H1 (cell line): ENCODE results near the gene RHOBTB3. TPM values are rescaled to one million over a fixed set of nuclear protein-coding genes. Genes with fewer than 3 reads are reported as not detected.

Source experiments
- CTCF ChIA-PET: fragments of 300-600 bp; sonication (Branson Sonifier 250); formaldehyde crosslinking; loops from one replicate; lab custom pipeline; 2021; ENCODE audit not compliant: partially characterized antibody; lab: Charles Lee
- POLR2A ChIA-PET: fragments of 300-600 bp; sonication (Branson Sonifier 250); formaldehyde crosslinking; loops from one replicate; lab custom pipeline; 2021; ENCODE audit warnings: inconsistent platforms; ENCODE audit not compliant: partially characterized antibody; lab: Charles Lee
- DNase-seq, 2 experiments: peaks; one replicate each; pipeline versions ENCODE4 v3.0.0 to v3.0.0-alpha.2; 2010 to 2022; ENCODE audit warnings: low spot score in 2 of 2, low read depth in 1 of 2, mixed read lengths in 1 of 2
- FAIRE-seq: peaks from 2 replicates; lab custom pipeline; 2011; peaks lifted over from hg19 to GRCh38; lab: Jason Lieb, UNC
- H2AFZ ChIP-seq: 2 replicates; pipeline ENCODE4 v1.8.1; 2012; ENCODE audit warnings: low read length, inconsistent platforms
- H2AK5ac ChIP-seq: 2 replicates; pipeline ENCODE4 v1.6.1; 2013; ENCODE audit warnings: low read depth, low read length
- H2BK120ac ChIP-seq: replicated peaks from 2 replicates; pipeline ENCODE3; 2013; ENCODE audit warnings: low read depth, low read length, inconsistent platforms
- H2BK12ac ChIP-seq: 2 replicates; pipeline ENCODE4 v1.6.1; 2013; ENCODE audit warnings: low read depth, low read length
- H2BK15ac ChIP-seq: 2 replicates; pipeline ENCODE4 v1.6.1; 2013; ENCODE audit warnings: low read length
- H2BK20ac ChIP-seq: 2 replicates; pipeline ENCODE4 v1.6.1; 2013; ENCODE audit warnings: low read length
- H2BK5ac ChIP-seq: 2 replicates; pipeline ENCODE4 v1.6.1; 2013; ENCODE audit warnings: low read depth, low read length
- H3K14ac ChIP-seq: 2 replicates; pipeline ENCODE4 v1.6.1; 2013; ENCODE audit warnings: inconsistent platforms; ENCODE audit not compliant: insufficient read length
- H3K18ac ChIP-seq: 2 replicates; pipeline ENCODE4 v1.6.1; 2013; ENCODE audit warnings: low read length; ENCODE audit errors: extremely low read depth
- H3K23ac ChIP-seq: 2 replicates; pipeline ENCODE4 v1.6.1; 2013; ENCODE audit warnings: inconsistent platforms; ENCODE audit not compliant: insufficient read length
- H3K23me2 ChIP-seq: 2 replicates; pipeline ENCODE4 v1.6.1; 2013; ENCODE audit warnings: low read depth, low read length
- H3K27ac ChIP-seq: 2 replicates; pipeline ENCODE4 v1.6.1; 2011; ENCODE audit warnings: low read depth, low read length, inconsistent platforms
- H3K27me3 ChIP-seq, 4 experiments: replicated peaks in 1 of 4; 1 replicate in 1 of 4; 2 replicates in 3 of 4; pipeline versions ENCODE4 v1.6.1 to v1.8.1; 2011 to 2013; ENCODE audit warnings: low read length in 3 of 4, mild to moderate bottlenecking in 3 of 4, inconsistent platforms in 2 of 4, mixed read lengths in 2 of 4, moderate library complexity in 1 of 4; ENCODE audit not compliant: control insufficient read depth in 3 of 4, insufficient read depth in 3 of 4; ENCODE audit errors: extremely low read depth in 1 of 4
- H3K36me3 ChIP-seq, 4 experiments: 2 replicates each; pipeline versions ENCODE4 v1.6.1 to v1.8.1; 2011 to 2013; ENCODE audit warnings: mild to moderate bottlenecking in 4 of 4, low read length in 3 of 4, moderate library complexity in 2 of 4, control low read depth in 1 of 4, inconsistent platforms in 1 of 4; ENCODE audit not compliant: insufficient read depth in 4 of 4, control insufficient read depth in 2 of 4
- H3K4ac ChIP-seq: replicated peaks from 2 replicates; pipeline ENCODE3; 2013; ENCODE audit warnings: low read length, low read depth, mixed read lengths, inconsistent platforms; ENCODE audit not compliant: insufficient read length
- H3K4me1 ChIP-seq, 4 experiments: replicated peaks in 1 of 4; 1 replicate in 1 of 4; 2 replicates in 3 of 4; pipeline versions ENCODE4 v1.6.1 to v1.8.1; 2011 to 2013; ENCODE audit warnings: low read length in 3 of 4, inconsistent platforms in 2 of 4, mixed read lengths in 1 of 4; ENCODE audit not compliant: insufficient read depth in 4 of 4, control insufficient read depth in 3 of 4
- H3K4me2 ChIP-seq, 2 experiments: 2 replicates each; pipeline versions ENCODE4 v1.6.1 to v1.8.1; 2011 to 2013; ENCODE audit warnings: low read depth in 2 of 2, low read length in 2 of 2, control low read depth in 1 of 2, inconsistent platforms in 1 of 2, mild to moderate bottlenecking in 1 of 2; ENCODE audit not compliant: insufficient read depth in 1 of 2
- H3K4me3 ChIP-seq, 4 experiments: fragments of 200-600, 300-600 bp in 1 of 4; sonication (generic), shearing (Covaris generic), sonication (Bioruptor Twin) in 1 of 4; 2 replicates each; pipeline versions ENCODE4 v1.5.1 to v1.8.1; 2011 to 2016; ENCODE audit warnings: low read length in 4 of 4, low read depth in 3 of 4, control low read depth in 2 of 4, inconsistent platforms in 2 of 4, mild to moderate bottlenecking in 2 of 4, mixed read lengths in 1 of 4, moderate library complexity in 1 of 4; ENCODE audit not compliant: insufficient read depth in 2 of 4; ENCODE audit errors: extremely low read depth in 1 of 4
- H3K56ac ChIP-seq: replicated peaks from 2 replicates; pipeline ENCODE3; 2013; ENCODE audit warnings: low read depth, mild to moderate bottlenecking, mixed read lengths, low read length, inconsistent platforms; ENCODE audit not compliant: insufficient read length
- H3K79me1 ChIP-seq: 2 replicates; pipeline ENCODE4 v1.6.1; 2013; ENCODE audit warnings: low read depth, low read length, control low read depth
- H3K79me2 ChIP-seq, 2 experiments: 2 replicates each; pipeline versions ENCODE4 v1.6.1 to v1.8.1; 2012 to 2013; ENCODE audit warnings: low read length in 2 of 2, mild to moderate bottlenecking in 2 of 2, inconsistent platforms in 1 of 2; ENCODE audit not compliant: insufficient read depth in 2 of 2, control insufficient read depth in 1 of 2
- H3K9ac ChIP-seq, 4 experiments: replicated peaks in 1 of 4; 1 replicate in 1 of 4; 2 replicates in 3 of 4; pipeline versions ENCODE4 v1.6.1 to v1.8.1; 2011 to 2013; ENCODE audit warnings: low read depth in 3 of 4, low read length in 3 of 4, control low read depth in 2 of 4, mild to moderate bottlenecking in 2 of 4, moderate library complexity in 2 of 4, inconsistent platforms in 1 of 4; ENCODE audit errors: extremely low read depth in 1 of 4
- H3K9me3 ChIP-seq, 2 experiments: 2 replicates each; pipeline versions ENCODE4 v1.6.1 to v1.8.1; 2012 to 2013; ENCODE audit warnings: mild to moderate bottlenecking in 2 of 2, moderate library complexity in 2 of 2, control low read depth in 1 of 2, inconsistent platforms in 1 of 2, low read depth in 1 of 2, low read length in 1 of 2, mixed read lengths in 1 of 2; ENCODE audit not compliant: insufficient read depth in 2 of 2
- H4K20me1 ChIP-seq, 2 experiments: replicated peaks in 1 of 2; 2 replicates each; pipeline versions ENCODE3 to v1.8.1; 2011 to 2013; ENCODE audit warnings: inconsistent platforms in 2 of 2, low read length in 2 of 2, mild to moderate bottlenecking in 1 of 2; ENCODE audit not compliant: insufficient read depth in 2 of 2, control insufficient read depth in 1 of 2
- H4K5ac ChIP-seq: 2 replicates; pipeline ENCODE4 v1.6.1; 2013; ENCODE audit warnings: low read length, low read depth, mixed read lengths, inconsistent platforms; ENCODE audit not compliant: insufficient read length
- H4K8ac ChIP-seq: 2 replicates; pipeline ENCODE4 v1.8.0; 2013; ENCODE audit warnings: mild to moderate bottlenecking, moderate library complexity, low read length, inconsistent platforms; ENCODE audit not compliant: insufficient read depth; ENCODE audit errors: extremely low read depth
- H4K91ac ChIP-seq: replicated peaks from 2 replicates; pipeline ENCODE3; 2013; ENCODE audit warnings: low read length, mixed read lengths, inconsistent platforms; ENCODE audit not compliant: insufficient read length
- ATF3 ChIP-seq: IDR thresholded peaks from 2 replicates; pipeline ENCODE4 v1.6.1; 2011; ENCODE audit warnings: low read depth, mild to moderate bottlenecking, low read length; ENCODE audit not compliant: insufficient read depth
- BACH1 ChIP-seq: IDR thresholded peaks from 2 replicates; pipeline ENCODE4 v1.6.1; 2012; ENCODE audit warnings: low read length, improper control_type of control experiment
- CBX8 ChIP-seq: fragments of 300-800, 300-1000 bp; sonication (generic); IDR thresholded peaks from 2 replicates; pipeline ENCODE4 v1.7.1; 2016; ENCODE audit warnings: low read depth, low read length, borderline replicate concordance
- CREB1 ChIP-seq: IDR thresholded peaks from 2 replicates; pipeline ENCODE4 v1.6.1; 2012; ENCODE audit warnings: inconsistent platforms
- CTCF ChIP-seq, 3 experiments: IDR thresholded peaks; 1 replicate in 2 of 3; 2 replicates in 1 of 3; pipeline versions ENCODE4 v1.5.1 to v1.6.1; 2011; ENCODE audit warnings: low read length in 3 of 3, mild to moderate bottlenecking in 3 of 3, inconsistent platforms in 2 of 3, low read depth in 1 of 3, moderate library complexity in 1 of 3; ENCODE audit not compliant: insufficient read depth in 1 of 3; ENCODE audit errors: control extremely low read depth in 1 of 3
- JUN ChIP-seq: IDR thresholded peaks from 2 replicates; pipeline ENCODE4 v1.6.1; 2011; ENCODE audit warnings: low read depth, mild to moderate bottlenecking, improper control_type of control experiment, low read length
- SAP30 ChIP-seq: fragments of 300-600 bp; sonication (generic); IDR thresholded peaks from 2 replicates; pipeline ENCODE4 v1.7.1; 2012; ENCODE audit warnings: low read length, moderate library complexity, mild to moderate bottlenecking, inconsistent platforms; ENCODE audit not compliant: insufficient read depth, insufficient replicate concordance
- SIN3A ChIP-seq, 2 experiments: IDR thresholded peaks in 1 of 2; conservative IDR thresholded peaks in 1 of 2; 2 replicates each; pipeline ENCODE4 v1.6.1; 2011 to 2012; ENCODE audit warnings: low read length in 2 of 2, improper control_type of control experiment in 1 of 2, low read depth in 1 of 2, mild to moderate bottlenecking in 1 of 2
- SP2 ChIP-seq: IDR thresholded peaks from 2 replicates; pipeline ENCODE4 v1.6.1; 2012; ENCODE audit warnings: mild to moderate bottlenecking, low read length, inconsistent platforms
- TAF1 ChIP-seq: IDR thresholded peaks from 2 replicates; pipeline ENCODE4 v1.6.1; 2011; ENCODE audit warnings: mild to moderate bottlenecking, low read depth, low read length
- TAF7 ChIP-seq: optimal IDR thresholded peaks from 2 replicates; pipeline ENCODE3; 2011; ENCODE audit warnings: low read depth, mild to moderate bottlenecking, inconsistent platforms, low read length, moderate library complexity, borderline replicate concordance
- WGBS, 2 experiments: shearing (Covaris generic) in 1 of 2; methylation state at CpG; one replicate each; pipeline versions ENCODE4 v1.1.6 to v1.1.7; 2013 to 2015; ENCODE audit warnings: low lambda C conversion rate in 2 of 2, mixed read lengths in 2 of 2, inconsistent platforms in 1 of 2, low coverage in 1 of 2, missing lambda C conversion rate in 1 of 2; ENCODE audit not compliant: insufficient replicate concordance in 2 of 2, insufficient coverage in 1 of 2, insufficient read length in 1 of 2; ENCODE audit errors: extremely low coverage in 1 of 2, missing lambda C conversion rate in 1 of 2; 5-methylcytosine and 5-hydroxymethylcytosine counted together
- polyA plus RNA-seq, 7 experiments: library from polyadenylated mRNA; depleted of rRNA in 3 of 7; stranded (reverse) in 5 of 7; unstranded in 2 of 7; fragments of >200 nt in 5 of 7; fragments of 200-250 nt in 2 of 7; gene quantifications; 1 replicate in 5 of 7; 2 replicates in 1 of 7; 4 replicates in 1 of 7; pipeline versions ENCODE4 v1.2.1 to v1.2.3, GENCODE V29; 2011 to 2013; ENCODE audit warnings: missing spikeins in 2 of 7, mixed read lengths in 2 of 7
- total RNA-seq: library from RNA; stranded (reverse); fragmentation: NEBNext Ultra II Directional; extraction: Animal tissue kit (Norgen Biotek cat#: 25700); gene quantifications from 2 replicates; pipeline ENCODE4 v1.2.1, GENCODE V29; 2021

RHOBTB3 gene
- total and polyA plus RNA-seq, 2 of the 8 experiments (the other 6 are each of a cell fraction or from before 2014, with no cell fraction given): 8.2 to 17.5 TPM

- Histone ChIP-seq H3K4me3 (no peak overlapping the region), H4K8ac (no peak overlapping the region), H2BK20ac (no peak overlapping the region), H2AK5ac (no peak overlapping the region), H2BK15ac (no peak overlapping the region), H4K20me1 (no peaks in the 10 kb centered on the region), H3K36me3 (no peaks in the 10 kb centered on the region), H3K79me2 (no peaks in the 10 kb centered on the region), H3K14ac (no peak overlapping the region), H4K91ac (no peak overlapping the region), H3K23ac (no peak overlapping the region), H4K5ac (no peak overlapping the region), H3K18ac (no peak overlapping the region), H3K4me1 (no peaks in the 10 kb centered on the region), H3K9me3 (no peaks in the 10 kb centered on the region), H3K9ac (no peak overlapping the region), H3K4me2 (no peak overlapping the region), H2BK120ac (no peak overlapping the region), H3K4ac (no peak overlapping the region), H2BK5ac (no peak overlapping the region), H3K27ac (no peak overlapping the region), H2AFZ (no peak overlapping the region), H3K79me1 (no peaks in the 10 kb centered on the region), H2BK12ac (no peak overlapping the region), H3K23me2 (no peaks in the 10 kb centered on the region), H3K27me3 (no peaks in the 10 kb centered on the region), H3K56ac (no peak overlapping the region)
- CTCF ChIA-PET: interaction anchor here (0.7 to 1.4 kb wide), 3 partner anchors 9 to 28 kb away, joined by 3 read pairs; no protein-coding TSS in a partner anchor
- WGBS, 2 experiments: 93% methylated on average over 2 of the region's 2 CpGs; no CpG with 5 or more reads in 1 of the 2 experiments
- DNase-seq (no peak), FAIRE-seq (no peak)
- POLR2A ChIA-PET: no interaction called here
- TF ChIP-seq SP2: no peak
- TF ChIP-seq TAF7: no peak
- TF ChIP-seq SAP30: no peak
- TF ChIP-seq BACH1: no peak
- no peak for TF ChIP-seq TAF1
- no peak for TF ChIP-seq CTCF (IDR thresholded peaks at IDR 0.05; ENCODE audit: control extremely low read depth in 1 of 3, insufficient read depth in 1 of 3, low read depth in 1 of 3, low read length in 3 of 3)
- no peak for TF ChIP-seq CREB1
- TF ChIP-seq JUN: no peak
- TF ChIP-seq ATF3: no peak
- no peak for TF ChIP-seq SIN3A (conservative IDR thresholded peaks at IDR 0.05 in 1 of 2, IDR thresholded peaks at IDR 0.05 in 1 of 2; ENCODE audit: low read depth in 1 of 2, low read length in 2 of 2)
- no peak for TF ChIP-seq CBX8
Measured at GRCh38 chr5:95759634-95760033, 28.5 kb downstream of the RHOBTB3 start.
